Upper lobe of right lung (tissue), 1 donor: ENCODE data around the gene CRYGS. TPM values are rescaled to one million over a fixed set of nuclear protein-coding genes. Genes with fewer than 3 reads are reported as not detected.

Experiments
- ATAC-seq: fragments of 200-7000 bp; cut with Tn5 transposase; one replicate; pipeline ENCODE4 v1.9.1; 2020; ENCODE audit warnings: mild to moderate bottlenecking, moderate library complexity
- DNase-seq: peaks from one replicate; pipeline ENCODE4 v3.0.0-alpha.2; 2020
- H3K27ac ChIP-seq: fragments of 200-600 bp; one replicate; pipeline ENCODE4 v1.8.0; 2022
- H3K27me3 ChIP-seq: fragments of 200-600 bp; one replicate; pipeline ENCODE4 v1.8.0; 2022; ENCODE audit warnings: mild to moderate bottlenecking
- H3K36me3 ChIP-seq: fragments of 200-600 bp; one replicate; pipeline ENCODE4 v1.8.0; 2022
- H3K4me1 ChIP-seq: fragments of 200-600 bp; one replicate; pipeline ENCODE4 v1.8.0; 2022
- H3K4me3 ChIP-seq: fragments of 200-600 bp; one replicate; pipeline ENCODE4 v1.8.0; 2022; ENCODE audit warnings: mild to moderate bottlenecking
- H3K9me3 ChIP-seq: fragments of 200-600 bp; one replicate; pipeline ENCODE4 v1.8.0; 2022
- CTCF ChIP-seq: fragments of 200-600 bp; IDR thresholded peaks from one replicate; pipeline ENCODE4 v1.8.0; 2022; ENCODE audit warnings: antibody characterized with exemption
- intact Hi-C: fragments of 100-400 bp; cut with DNase I; formaldehyde crosslinking; loops from one replicate; pipeline ENCODE4 v1.11.0; 2022
- total RNA-seq: library from RNA; stranded (reverse); fragmentation: NEBNext Ultra II Directional; extraction: Animal tissue kit (Norgen Biotek cat#: 25700); gene quantifications from one replicate; pipeline ENCODE4 v1.2.1, GENCODE V29; 2021
- donor health status: DM: no; HTN: yes; CAD: no; lungs with severe emphysema.

CRYGS gene
- total RNA-seq, 1 donor from 2014 or later, result 3.8 TPM

GRCh38 chr3:186516646-186517045, 27.5 kb downstream of the CRYGS start:
- Histone ChIP-seq H3K4me3 (no peak overlapping the region), H3K27me3 (no peaks in the 10 kb centered on the region), H3K36me3 (no peaks in the 10 kb centered on the region), H3K27ac (no peak overlapping the region), H3K9me3 (no peaks in the 10 kb centered on the region), H3K4me1 (no peaks in the 10 kb centered on the region)
- DNase-seq (no peak), ATAC-seq (no peak)
- TF ChIP-seq CTCF, result no peak
- intact Hi-C loops, result no loop called here

GRCh38 chr3:186515125-186515524, 29.1 kb downstream of the CRYGS start:
- Histone ChIP-seq H3K27ac (no peak overlapping the region), H3K27me3 (no peaks in the 10 kb centered on the region), H3K4me1 (no peaks in the 10 kb centered on the region), H3K9me3 (no peaks in the 10 kb centered on the region), H3K4me3 (no peak overlapping the region), H3K36me3 (no peaks in the 10 kb centered on the region)
- intact Hi-C loops, result no loop called here
- TF ChIP-seq CTCF, result no peak
- no peak for ATAC-seq
- DNase-seq, result no peak

- Histone ChIP-seq H3K4me1 (no peaks in the 10 kb centered on the region), H3K4me3 (no peak overlapping the region), H3K27ac (no peak overlapping the region), H3K36me3 (no peaks in the 10 kb centered on the region), H3K27me3 (no peaks in the 10 kb centered on the region), H3K9me3 (no peaks in the 10 kb centered on the region)
- DNase-seq (no peak), ATAC-seq (no peak)
- intact Hi-C loops, result no loop called here
- peak; percentile 43 for TF ChIP-seq CTCF
Observed at GRCh38 chr3:186514296-186515002, 29.7 kb downstream of the CRYGS start.

- intact Hi-C loops, result no loop called here
- no peak for ATAC-seq
- Histone ChIP-seq H3K4me3 (no peak overlapping the region), H3K4me1 (no peaks in the 10 kb centered on the region), H3K36me3 (no peaks in the 10 kb centered on the region), H3K27me3 (no peaks in the 10 kb centered on the region), H3K27ac (no peak overlapping the region), H3K9me3 (no peaks in the 10 kb centered on the region)
- TF ChIP-seq CTCF, result no peak
- no peak for DNase-seq
Observed at GRCh38 chr3:186513386-186513785, 30.8 kb downstream of the CRYGS start.

GRCh38 chr3:186512570-186513302, 31.4 kb downstream of the CRYGS start:
- no peak for TF ChIP-seq CTCF
- no peak for DNase-seq
- intact Hi-C loops, result no loop called here
- no peaks in the 10 kb centered on the region for H3K4me1 ChIP-seq
- H3K27me3 ChIP-seq, result no peaks in the 10 kb centered on the region
- no peak overlapping the region for H3K27ac ChIP-seq
- no peak overlapping the region for H3K4me3 ChIP-seq
- H3K9me3 ChIP-seq, result no peaks in the 10 kb centered on the region
- no peaks in the 10 kb centered on the region for H3K36me3 ChIP-seq
- ATAC-seq, result no peak
